K562 (cell line): ENCODE results near the gene TAF10. TPM values are rescaled to one million over a fixed set of nuclear protein-coding genes. Genes with fewer than 3 reads are reported as not detected.

Experiments
- BDP1 ChIP-seq: IDR thresholded peaks from 3 replicates; pipeline ENCODE4 v1.6.1; 2011; ENCODE audit not compliant: insufficient read length, insufficient read depth
- CCNT2 ChIP-seq: IDR thresholded peaks from 2 replicates; pipeline ENCODE4 v1.6.1; 2011; ENCODE audit warnings: borderline replicate concordance, low read depth, mild to moderate bottlenecking, moderate library complexity, mixed read lengths, low read length; ENCODE audit not compliant: insufficient read length; ENCODE audit errors: extremely low read depth
- EP400 ChIP-seq: fragments of 450-650 bp; IDR thresholded peaks from 2 replicates; pipeline ENCODE4 v1.6.1; 2017; ENCODE audit warnings: antibody characterized with exemption, mild to moderate bottlenecking, moderate library complexity
- GTF2E2 ChIP-seq: fragments of 200-800 bp; sonication (Bioruptor generic); IDR thresholded peaks from 2 replicates; pipeline ENCODE4 v1.6.1; 2016; ENCODE audit warnings: missing genetic modification characterization, missing compliant biosample characterization
- HCFC1 ChIP-seq: IDR thresholded peaks from 2 replicates; pipeline ENCODE4 v1.6.1; 2012; ENCODE audit warnings: low read depth, low read length, improper control_type of control experiment
- HNRNPLL ChIP-seq: fragments of 200-400 bp; formaldehyde crosslinking; IDR thresholded peaks from 2 replicates; pipeline ENCODE4 v1.6.1; 2017; ENCODE audit warnings: low read length, low read depth, mild to moderate bottlenecking; ENCODE audit not compliant: poor library complexity, severe bottlenecking
- KLF1 ChIP-seq: fragments of 450-650 bp; IDR thresholded peaks from 2 replicates; pipeline ENCODE4 v1.6.1; 2016; ENCODE audit warnings: missing genetic modification characterization, missing compliant biosample characterization
- PCBP2 ChIP-seq: fragments of 200-400 bp; formaldehyde crosslinking; IDR thresholded peaks from 2 replicates; pipeline ENCODE4 v1.6.1; 2018; ENCODE audit warnings: low read length, low read depth, mild to moderate bottlenecking, moderate library complexity; ENCODE audit not compliant: poor library complexity, severe bottlenecking
- POLR2AphosphoS5 ChIP-seq: IDR thresholded peaks from 2 replicates; pipeline ENCODE4 v1.6.1; 2011; ENCODE audit warnings: mild to moderate bottlenecking, low read depth, low read length, moderate library complexity; ENCODE audit not compliant: control insufficient read depth, insufficient read depth
- SMAD4 ChIP-seq: fragments of 250-450 bp; sonication (Bioruptor Pico); conservative IDR thresholded peaks from 2 replicates; pipeline ENCODE4 v1.8.0; 2021; ENCODE audit warnings: inconsistent platforms, mild to moderate bottlenecking, moderate library complexity
- SREBF2 ChIP-seq: sonication (generic); formaldehyde crosslinking; IDR thresholded peaks from 2 replicates; pipeline ENCODE4 v1.4.0; 2020; ENCODE audit warnings: mild to moderate bottlenecking, missing genetic modification reagents
- TAF15 ChIP-seq: fragments of 200-400 bp; formaldehyde crosslinking; IDR thresholded peaks from 2 replicates; pipeline ENCODE4 v1.6.1; 2017; ENCODE audit warnings: mild to moderate bottlenecking, low read depth, low read length, moderate library complexity
- TEAD1 ChIP-seq, 2 experiments: fragments of 450-650 bp in 1 of 2; sonication (generic) in 1 of 2; formaldehyde crosslinking; IDR thresholded peaks; 2 replicates each; pipeline versions ENCODE4 v1.4.0 to v1.8.0; 2020 to 2022; ENCODE audit warnings: mild to moderate bottlenecking in 2 of 2, missing genetic modification reagents in 1 of 2
- ZBTB8A ChIP-seq: fragments of 450-650 bp; IDR thresholded peaks from 2 replicates; pipeline ENCODE4 v1.6.1; 2018; ENCODE audit warnings: mild to moderate bottlenecking, moderate library complexity; ENCODE audit not compliant: partially characterized antibody
- ZNF12 ChIP-seq: sonication (generic); formaldehyde crosslinking; IDR thresholded peaks from 2 replicates; pipeline ENCODE4 v1.4.0; 2020; ENCODE audit warnings: mild to moderate bottlenecking, missing genetic modification reagents
- ZNF589 ChIP-seq: fragments of 200-800 bp; sonication (Bioruptor generic); IDR thresholded peaks from 2 replicates; pipeline ENCODE4 v1.6.1; 2016; ENCODE audit warnings: low read depth, missing genetic modification characterization, missing compliant biosample characterization
- ZNF696 ChIP-seq: fragments of 250-450 bp; sonication (Bioruptor Pico); conservative IDR thresholded peaks from 2 replicates; pipeline ENCODE4 v1.4.0; 2020; ENCODE audit warnings: mild to moderate bottlenecking, moderate library complexity
- polyA plus RNA-seq, 8 experiments: library from polyadenylated mRNA; depleted of rRNA in 4 of 8; stranded (reverse) in 5 of 8; unstranded in 3 of 8; fragments of >200 nt; fragmentation: Nextera tagmentation in 2 of 8; fragmentation: Illumina TruSeq in 1 of 8; extraction: Ambion mirVana in 2 of 8; extraction: Trizol in 1 of 8; gene quantifications; 2 replicates each; pipeline versions ENCODE4 v1.2.1 to v1.2.3, GENCODE V29; 2011 to 2014; ENCODE audit warnings: inconsistent platforms in 1 of 8, missing spikeins in 1 of 8
- total RNA-seq, 7 experiments: library from RNA; depleted of rRNA in 6 of 7; stranded (reverse); fragments of >200 nt in 6 of 7; fragmentation: Illumina TruSeq in 2 of 7; extraction: Trizol in 2 of 7; gene quantifications; 2 replicates each; pipeline versions ENCODE4 v1.2.1 to v1.2.3, GENCODE V29; 2011 to 2021; ENCODE audit warnings: low replicate concordance in 1 of 7
- TF ChIP-seq, protein P1 (sequence below): fragments of 200-800 bp; sonication (Bioruptor generic); IDR thresholded peaks from 2 replicates; pipeline ENCODE4 v1.6.1; 2016; ENCODE audit warnings: missing genetic modification characterization, missing compliant biosample characterization
- TF ChIP-seq, protein P2 (sequence below): sonication (generic); formaldehyde crosslinking; IDR thresholded peaks from 2 replicates; pipeline ENCODE4 v1.8.1; 2023; ENCODE audit warnings: mild to moderate bottlenecking, missing genetic modification reagents
- TF ChIP-seq, protein P3 (sequence below): fragments of 450-650 bp; IDR thresholded peaks from 2 replicates; pipeline ENCODE4 v1.6.1; 2016

TAF10 gene
- total and polyA plus RNA-seq, 9 of the 15 experiments (the other 6 are each of a cell fraction or from before 2014, with no cell fraction given) = 19.5 to 197 (median 121) TPM

DNA sequence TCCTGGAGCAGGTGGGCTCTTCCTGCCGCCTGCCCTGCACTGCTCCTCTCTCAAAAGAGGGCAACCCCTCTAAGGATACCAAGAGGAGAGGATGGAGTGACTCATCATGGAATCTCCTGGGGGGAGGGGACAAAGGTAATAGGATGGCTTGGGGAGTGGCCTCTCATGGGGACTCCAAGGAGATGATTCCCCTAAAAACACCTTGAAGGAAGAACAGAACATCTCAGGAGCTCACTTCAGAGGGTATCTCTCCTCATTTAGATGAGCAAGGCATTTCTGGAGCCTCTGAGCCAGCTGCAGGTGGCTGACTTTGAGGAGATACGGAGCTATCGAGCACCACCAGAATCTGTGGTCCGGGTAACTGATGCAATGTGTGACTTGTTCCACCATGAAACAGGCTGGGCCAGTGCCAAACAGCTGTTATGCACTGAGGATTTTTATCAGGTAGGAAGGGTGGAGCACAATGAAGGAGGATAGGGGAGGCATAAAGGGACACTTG, 48.8 kb downstream of the TAF10 start (continued):
- TF ChIP-seq PCBP2 (no peak), SREBF2 (CRISPR knock-in tag) (no peak), SMAD4 (CRISPR knock-in tag) (peak; percentile 89), BDP1 (no peak), EP400 (peak; percentile 60), TAF15 (no peak), ZNF696 (CRISPR knock-in tag) (no peak), ZBTB8A (no peak), HNRNPLL (no peak), TEAD1 (CRISPR knock-in tag; IDR thresholded peaks at IDR 0.05) (peak in 1 of 2 experiments; percentile 23; a peak in 1 of 4 replicates), POLR2AphosphoS5 (peak; percentile 89), ZNF12 (CRISPR knock-in tag) (no peak), CCNT2 (peak; percentile 56), HCFC1 (0 out of 2 replicates have a peak, but pooled peaks have one; percentile 17), ZNF589 (CRISPR knock-in tag) (peak; percentile 69; the same call in 1 of the 2 replicates), GTF2E2 (tag) (no peak), KLF1 (tag) (0 out of 2 replicates have a peak, but pooled peaks have one; percentile 40)
- TF ChIP-seq, protein P1, sequence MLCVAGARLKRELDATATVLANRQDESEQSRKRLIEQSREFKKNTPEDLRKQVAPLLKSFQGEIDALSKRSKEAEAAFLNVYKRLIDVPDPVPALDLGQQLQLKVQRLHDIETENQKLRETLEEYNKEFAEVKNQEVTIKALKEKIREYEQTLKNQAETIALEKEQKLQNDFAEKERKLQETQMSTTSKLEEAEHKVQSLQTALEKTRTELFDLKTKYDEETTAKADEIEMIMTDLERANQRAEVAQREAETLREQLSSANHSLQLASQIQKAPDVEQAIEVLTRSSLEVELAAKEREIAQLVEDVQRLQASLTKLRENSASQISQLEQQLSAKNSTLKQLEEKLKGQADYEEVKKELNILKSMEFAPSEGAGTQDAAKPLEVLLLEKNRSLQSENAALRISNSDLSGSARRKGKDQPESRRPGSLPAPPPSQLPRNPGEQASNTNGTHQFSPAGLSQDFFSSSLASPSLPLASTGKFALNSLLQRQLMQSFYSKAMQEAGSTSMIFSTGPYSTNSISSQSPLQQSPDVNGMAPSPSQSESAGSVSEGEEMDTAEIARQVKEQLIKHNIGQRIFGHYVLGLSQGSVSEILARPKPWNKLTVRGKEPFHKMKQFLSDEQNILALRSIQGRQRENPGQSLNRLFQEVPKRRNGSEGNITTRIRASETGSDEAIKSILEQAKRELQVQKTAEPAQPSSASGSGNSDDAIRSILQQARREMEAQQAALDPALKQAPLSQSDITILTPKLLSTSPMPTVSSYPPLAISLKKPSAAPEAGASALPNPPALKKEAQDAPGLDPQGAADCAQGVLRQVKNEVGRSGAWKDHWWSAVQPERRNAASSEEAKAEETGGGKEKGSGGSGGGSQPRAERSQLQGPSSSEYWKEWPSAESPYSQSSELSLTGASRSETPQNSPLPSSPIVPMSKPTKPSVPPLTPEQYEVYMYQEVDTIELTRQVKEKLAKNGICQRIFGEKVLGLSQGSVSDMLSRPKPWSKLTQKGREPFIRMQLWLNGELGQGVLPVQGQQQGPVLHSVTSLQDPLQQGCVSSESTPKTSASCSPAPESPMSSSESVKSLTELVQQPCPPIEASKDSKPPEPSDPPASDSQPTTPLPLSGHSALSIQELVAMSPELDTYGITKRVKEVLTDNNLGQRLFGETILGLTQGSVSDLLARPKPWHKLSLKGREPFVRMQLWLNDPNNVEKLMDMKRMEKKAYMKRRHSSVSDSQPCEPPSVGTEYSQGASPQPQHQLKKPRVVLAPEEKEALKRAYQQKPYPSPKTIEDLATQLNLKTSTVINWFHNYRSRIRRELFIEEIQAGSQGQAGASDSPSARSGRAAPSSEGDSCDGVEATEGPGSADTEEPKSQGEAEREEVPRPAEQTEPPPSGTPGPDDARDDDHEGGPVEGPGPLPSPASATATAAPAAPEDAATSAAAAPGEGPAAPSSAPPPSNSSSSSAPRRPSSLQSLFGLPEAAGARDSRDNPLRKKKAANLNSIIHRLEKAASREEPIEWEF = no peak
- TF ChIP-seq, protein P2, sequence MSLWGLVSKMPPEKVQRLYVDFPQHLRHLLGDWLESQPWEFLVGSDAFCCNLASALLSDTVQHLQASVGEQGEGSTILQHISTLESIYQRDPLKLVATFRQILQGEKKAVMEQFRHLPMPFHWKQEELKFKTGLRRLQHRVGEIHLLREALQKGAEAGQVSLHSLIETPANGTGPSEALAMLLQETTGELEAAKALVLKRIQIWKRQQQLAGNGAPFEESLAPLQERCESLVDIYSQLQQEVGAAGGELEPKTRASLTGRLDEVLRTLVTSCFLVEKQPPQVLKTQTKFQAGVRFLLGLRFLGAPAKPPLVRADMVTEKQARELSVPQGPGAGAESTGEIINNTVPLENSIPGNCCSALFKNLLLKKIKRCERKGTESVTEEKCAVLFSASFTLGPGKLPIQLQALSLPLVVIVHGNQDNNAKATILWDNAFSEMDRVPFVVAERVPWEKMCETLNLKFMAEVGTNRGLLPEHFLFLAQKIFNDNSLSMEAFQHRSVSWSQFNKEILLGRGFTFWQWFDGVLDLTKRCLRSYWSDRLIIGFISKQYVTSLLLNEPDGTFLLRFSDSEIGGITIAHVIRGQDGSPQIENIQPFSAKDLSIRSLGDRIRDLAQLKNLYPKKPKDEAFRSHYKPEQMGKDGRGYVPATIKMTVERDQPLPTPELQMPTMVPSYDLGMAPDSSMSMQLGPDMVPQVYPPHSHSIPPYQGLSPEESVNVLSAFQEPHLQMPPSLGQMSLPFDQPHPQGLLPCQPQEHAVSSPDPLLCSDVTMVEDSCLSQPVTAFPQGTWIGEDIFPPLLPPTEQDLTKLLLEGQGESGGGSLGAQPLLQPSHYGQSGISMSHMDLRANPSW (CRISPR knock-in tag) = no peak
- TF ChIP-seq, protein P3, sequence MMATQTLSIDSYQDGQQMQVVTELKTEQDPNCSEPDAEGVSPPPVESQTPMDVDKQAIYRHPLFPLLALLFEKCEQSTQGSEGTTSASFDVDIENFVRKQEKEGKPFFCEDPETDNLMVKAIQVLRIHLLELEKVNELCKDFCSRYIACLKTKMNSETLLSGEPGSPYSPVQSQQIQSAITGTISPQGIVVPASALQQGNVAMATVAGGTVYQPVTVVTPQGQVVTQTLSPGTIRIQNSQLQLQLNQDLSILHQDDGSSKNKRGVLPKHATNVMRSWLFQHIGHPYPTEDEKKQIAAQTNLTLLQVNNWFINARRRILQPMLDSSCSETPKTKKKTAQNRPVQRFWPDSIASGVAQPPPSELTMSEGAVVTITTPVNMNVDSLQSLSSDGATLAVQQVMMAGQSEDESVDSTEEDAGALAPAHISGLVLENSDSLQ = peak; percentile 44
